ENCODE data around the gene KLK11.

The KLK11 gene

DNA sequence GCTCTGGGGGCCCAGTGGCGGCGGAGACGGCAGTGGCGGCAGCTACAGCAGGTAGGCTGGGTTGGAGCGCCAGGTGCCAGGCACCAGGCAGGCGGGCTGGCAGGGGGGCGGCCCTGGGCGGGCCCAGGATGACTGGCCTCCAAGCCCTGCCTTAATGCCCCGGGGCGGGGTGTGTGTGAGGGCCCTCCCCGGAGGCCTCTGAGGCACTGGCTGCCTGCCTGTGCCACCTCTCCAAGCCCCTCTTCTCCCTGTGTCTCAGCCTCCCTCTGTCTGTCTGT, at the start of gene KLK11:
TSS of gene KLK11 (minus strand) at position 63 of the 278 bp plus-strand sequence. CDS start 985 bp downstream, outside the sequence.
- in situ Hi-C loops (cut with HindIII; ENCODE audit: low sequenced_read_pairs), result no loop called here

DNA sequence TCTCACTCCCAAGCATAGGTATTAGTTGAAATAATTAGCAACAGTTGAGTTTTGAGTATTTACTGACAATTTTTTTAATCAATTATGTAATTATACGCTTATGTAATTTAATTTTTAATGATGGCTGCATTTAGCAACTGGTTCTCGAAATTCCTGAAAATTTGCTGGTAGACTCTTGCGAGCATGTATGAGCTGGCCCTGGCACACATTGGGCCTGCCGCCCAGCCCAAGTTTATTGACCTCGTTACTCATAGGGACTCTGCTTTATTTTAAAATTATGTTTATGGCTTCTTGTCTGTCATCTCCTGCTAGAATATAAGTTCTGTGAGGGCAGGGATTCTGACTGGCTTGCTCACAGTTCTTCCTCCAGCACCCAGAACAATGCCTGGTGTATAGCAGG, 49.6 kb upstream of the KLK11 start:
- in situ Hi-C loops (cut with HindIII; ENCODE audit: low sequenced_read_pairs), result no loop called here

- in situ Hi-C loops (cut with HindIII; ENCODE audit: low sequenced_read_pairs), result no loop called here
These were observed 44.6 kb upstream of the KLK11 start for GRCh38 chr19:51071095-51071405.

- in situ Hi-C loops (cut with HindIII; ENCODE audit: low sequenced_read_pairs), result no loop called here
These were observed 44.1 kb upstream of the KLK11 start for GRCh38 chr19:51070334-51071094.

GRCh38 chr19:51066393-51067186, 40.2 kb upstream of the KLK11 start:
- in situ Hi-C loops (cut with HindIII; ENCODE audit: low sequenced_read_pairs), result no loop called here

- in situ Hi-C loops (cut with HindIII; ENCODE audit: low sequenced_read_pairs), result no loop called here
These were observed 39.0 kb upstream of the KLK11 start for GRCh38 chr19:51065221-51065960.

DNA sequence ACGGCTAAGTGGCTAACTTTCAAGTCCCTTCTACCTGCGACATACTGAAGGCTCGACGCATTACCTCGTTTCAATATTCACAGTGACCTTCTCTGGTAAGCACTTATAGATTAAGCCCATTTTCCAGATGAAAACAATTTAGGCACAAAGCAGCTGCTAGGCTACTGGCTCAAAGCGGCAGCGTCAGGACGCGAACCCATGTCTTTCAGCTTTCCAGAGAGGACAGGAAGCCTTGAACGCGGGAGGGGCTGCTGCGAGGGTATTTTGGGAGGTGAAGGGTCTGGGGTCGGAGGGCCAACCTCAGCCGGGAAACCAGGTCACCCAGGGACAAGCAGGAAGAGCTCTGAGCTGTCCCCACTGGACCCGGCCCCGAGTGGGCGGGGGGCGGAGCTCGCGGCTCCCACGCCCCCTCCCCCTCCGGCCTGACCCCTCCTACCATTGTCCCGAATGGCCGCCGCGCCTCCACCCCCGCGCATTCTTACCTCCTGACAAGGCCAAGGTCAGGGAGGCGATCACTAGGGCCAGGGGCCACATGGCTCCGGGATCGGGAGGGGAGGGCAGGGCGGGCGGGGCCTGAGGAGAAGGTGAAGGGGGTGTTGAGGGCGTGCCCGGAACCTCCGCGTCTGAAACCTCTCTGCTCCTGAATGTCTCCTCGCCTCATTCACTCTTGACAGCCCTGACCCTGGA, 38.3 kb upstream of the KLK11 start, which contains the start of gene KLK13:
TSS of gene KLK13 (minus strand) at position 559 of the 687 bp plus-strand sequence. CDS start at position 534, 25 bp downstream.
- in situ Hi-C loops (cut with HindIII; ENCODE audit: low sequenced_read_pairs), result no loop called here

DNA sequence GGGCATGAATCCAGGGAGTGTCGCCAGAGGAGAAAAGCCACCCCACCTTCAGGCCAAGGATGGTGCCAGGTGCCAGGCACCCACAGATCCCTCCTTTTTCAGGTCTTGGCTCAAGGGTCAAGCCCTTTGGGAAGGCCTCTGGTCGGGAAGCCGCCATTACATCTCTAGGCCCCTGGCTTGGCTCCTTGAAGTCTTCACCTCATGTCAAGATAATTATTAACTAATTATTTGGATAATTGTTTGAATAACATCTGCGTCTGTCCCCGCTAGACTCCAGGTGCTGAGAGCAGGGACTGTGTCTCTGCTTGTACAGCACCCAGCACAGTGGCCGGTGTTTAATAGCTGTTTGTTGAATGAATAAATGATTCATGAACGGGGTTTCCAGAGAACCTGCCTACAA, 37.2 kb upstream of the KLK11 start:
- in situ Hi-C loops (cut with HindIII; ENCODE audit: low sequenced_read_pairs), result no loop called here

DNA sequence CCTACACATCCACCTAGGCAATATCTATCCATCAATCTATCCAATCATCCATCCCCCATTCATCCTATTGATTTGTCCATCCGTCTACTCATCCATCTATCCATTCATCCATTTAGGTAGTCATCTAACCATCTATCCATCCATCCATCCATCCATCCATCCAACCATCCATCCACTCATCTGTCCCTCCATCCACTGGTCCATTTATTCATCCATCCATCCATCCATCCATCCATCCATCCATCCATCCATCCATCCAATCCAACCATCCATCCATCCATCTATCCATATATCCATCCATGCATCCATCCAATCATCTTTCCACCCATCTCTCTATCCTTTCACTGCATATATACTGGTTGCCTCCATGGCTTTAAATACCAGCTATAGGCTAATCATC, 34.6 kb upstream of the KLK11 start:
- in situ Hi-C loops (cut with HindIII; ENCODE audit: low sequenced_read_pairs), result no loop called here

DNA sequence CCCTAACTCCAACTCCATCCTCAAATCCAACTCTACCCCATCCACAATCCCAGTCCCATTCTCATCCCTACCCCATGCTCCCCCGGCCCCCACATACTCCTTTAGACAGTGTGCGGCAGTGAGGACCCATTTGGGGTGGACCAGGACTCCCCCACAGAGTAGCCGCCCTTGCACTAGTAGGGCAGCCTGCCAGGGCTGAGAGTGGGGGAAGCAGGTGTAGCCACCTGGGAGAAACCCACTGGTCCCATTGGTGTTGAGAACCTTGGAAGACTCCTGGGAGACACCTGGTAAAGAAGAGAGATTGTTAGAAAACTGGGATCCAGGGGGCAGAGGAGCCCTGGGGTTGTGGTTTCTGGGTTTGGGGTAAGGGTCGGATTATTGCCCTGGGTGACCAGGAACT, 33.9 kb upstream of the KLK11 start:
- in situ Hi-C loops (cut with HindIII; ENCODE audit: low sequenced_read_pairs), result no loop called here

DNA sequence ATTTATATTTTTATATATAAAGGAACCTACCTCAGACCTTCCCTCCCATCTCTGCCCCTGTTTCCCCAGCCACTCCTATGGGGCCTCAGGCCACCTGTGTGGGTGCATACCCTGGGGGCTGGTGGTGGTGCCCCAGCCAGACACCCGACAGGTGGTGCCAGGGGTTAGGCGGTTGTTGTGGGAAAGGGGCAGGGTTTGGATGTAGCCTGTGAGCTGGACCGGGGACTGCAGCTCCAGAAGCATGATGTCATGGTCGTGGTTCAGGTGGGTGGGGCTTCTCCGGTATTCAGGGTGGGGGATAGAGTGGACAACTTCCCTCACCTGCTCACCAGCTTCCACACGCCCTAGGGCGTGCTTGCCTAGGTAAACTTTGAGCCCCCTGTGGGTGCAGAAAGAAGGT, 33.3 kb upstream of the KLK11 start:
- in situ Hi-C loops (cut with HindIII; ENCODE audit: low sequenced_read_pairs), result no loop called here

DNA sequence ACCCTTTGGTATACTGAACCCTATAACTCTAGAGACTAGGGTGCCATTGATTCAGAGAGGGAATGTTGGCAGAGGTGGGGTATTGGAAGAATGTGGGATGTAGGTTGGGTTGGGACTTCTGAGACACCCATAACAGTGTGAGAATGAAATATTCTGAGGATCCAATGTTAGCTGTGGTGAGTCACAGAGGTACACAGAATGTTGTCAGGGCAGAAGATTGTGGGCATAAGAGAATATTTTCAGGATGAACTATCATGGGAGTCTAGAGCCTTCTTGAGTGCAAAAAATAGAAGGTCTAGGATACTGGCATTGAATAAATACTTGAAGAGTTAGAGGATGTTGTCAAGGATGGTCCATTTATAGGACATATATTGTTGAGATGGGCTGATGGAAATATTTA, 29.4 kb upstream of the KLK11 start:
- in situ Hi-C loops (cut with HindIII; ENCODE audit: low sequenced_read_pairs), result no loop called here

GRCh38 chr19:51047031-51047335, 20.6 kb upstream of the KLK11 start:
- in situ Hi-C loops (cut with HindIII; ENCODE audit: low sequenced_read_pairs), result no loop called here

GRCh38 chr19:51044327-51044726, 17.9 kb upstream of the KLK11 start:
- in situ Hi-C loops (cut with HindIII; ENCODE audit: low sequenced_read_pairs), result no loop called here

GRCh38 chr19:51043497-51043896, 17.1 kb upstream of the KLK11 start:
- in situ Hi-C loops (cut with HindIII; ENCODE audit: low sequenced_read_pairs), result no loop called here

DNA sequence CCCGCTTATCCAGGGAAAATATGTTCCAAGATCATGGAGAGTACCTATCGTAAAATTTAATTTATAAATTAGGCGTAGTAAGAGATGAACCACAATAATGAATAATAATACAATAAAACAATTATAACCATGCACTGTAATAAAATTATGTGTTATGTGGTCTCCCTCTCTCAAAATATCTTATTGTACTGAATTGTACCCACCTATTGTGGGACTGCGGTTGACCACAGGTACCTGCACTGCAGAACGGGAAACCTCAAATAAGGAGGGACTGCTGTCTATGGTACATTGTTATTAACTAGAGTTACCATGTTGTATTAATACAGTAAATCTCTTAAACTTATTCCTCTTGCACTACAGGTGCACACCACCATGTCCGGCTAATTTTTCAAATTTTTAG, 13.7 kb upstream of the KLK11 start:
- in situ Hi-C loops (cut with HindIII; ENCODE audit: low sequenced_read_pairs), result no loop called here

GRCh38 chr19:51036519-51036918, 10.1 kb upstream of the KLK11 start:
- in situ Hi-C loops (cut with HindIII; ENCODE audit: low sequenced_read_pairs), result no loop called here

GRCh38 chr19:51034704-51035103, 8.3 kb upstream of the KLK11 start, which contains the start of gene KLK12:
Gene KLK12, minus strand, starts transcription at chr19:51035002. Its CDS starts 381 bp downstream, at chr19:51034621.
- in situ Hi-C loops (cut with HindIII; ENCODE audit: low sequenced_read_pairs), result no loop called here

DNA sequence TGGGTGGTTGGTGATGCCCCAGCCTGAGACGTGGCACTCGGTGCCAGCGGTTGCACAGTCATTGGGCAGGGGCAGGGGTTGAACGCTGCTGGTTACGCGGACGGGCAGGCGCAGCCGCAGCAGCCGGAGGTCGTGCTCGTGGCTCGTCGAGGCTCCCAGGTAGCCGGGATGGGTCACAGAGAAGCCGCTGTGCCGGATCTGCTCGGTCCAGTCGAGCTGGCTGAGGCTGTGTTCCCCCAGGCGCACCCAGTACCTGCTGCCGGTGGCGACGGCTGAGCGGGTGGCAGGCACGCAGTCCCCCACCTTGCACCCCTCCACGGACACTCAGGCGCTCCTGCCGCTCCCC, 5.4 kb upstream of the KLK11 start:
- in situ Hi-C loops (cut with HindIII; ENCODE audit: low sequenced_read_pairs), result no loop called here

DNA sequence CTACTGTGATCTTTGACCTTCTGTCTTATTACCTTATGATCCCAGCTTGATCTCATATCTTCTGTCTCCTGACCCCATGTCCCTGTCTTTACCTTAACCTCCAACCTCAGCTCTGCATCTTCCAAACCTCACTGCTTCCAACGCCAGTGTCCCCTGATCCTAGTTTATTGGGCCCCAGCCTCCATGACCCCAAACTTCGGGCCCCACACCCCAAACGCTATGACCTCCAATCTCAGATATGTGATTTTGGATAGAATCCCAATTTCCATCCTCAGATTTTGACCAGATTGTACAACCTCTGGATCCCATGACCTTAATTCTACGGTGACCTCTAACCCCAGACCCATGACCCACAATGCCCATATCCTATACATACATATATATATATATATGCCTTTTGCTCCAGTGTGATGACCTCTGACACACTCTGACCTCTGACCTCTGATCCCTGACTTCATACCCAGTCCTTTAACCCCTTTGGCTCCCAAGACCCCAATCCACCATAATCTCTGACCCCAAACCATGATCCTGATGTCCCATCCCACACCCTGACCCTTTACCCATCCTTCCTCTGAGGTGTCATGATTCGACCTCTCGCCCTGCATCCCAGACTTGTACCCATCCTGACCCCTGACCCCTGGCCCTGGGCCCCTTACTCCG, 4.9 kb upstream of the KLK11 start:
- in situ Hi-C loops (cut with HindIII; ENCODE audit: low sequenced_read_pairs), result no loop called here

GRCh38 chr19:51030631-51031030, 4.2 kb upstream of the KLK11 start:
- in situ Hi-C loops (cut with HindIII; ENCODE audit: low sequenced_read_pairs), result no loop called here

Data from DLD1 (cell line).